Fibroblast of gingiva (primary cell): ENCODE measurements around the gene ZKSCAN4.

Experiments
- DNase-seq: peaks from one replicate; pipeline ENCODE4 v3.0.0-alpha.2; 2011; ENCODE audit warnings: low read depth

Gene ZKSCAN4

GRCh38 chr6:28252009-28252975 lies at the start of gene ZKSCAN4:
ZKSCAN4 (minus strand) TSS chr6:28252269; CDS start chr6:28251980, 289 bp downstream.
- DNase-seq = peak; percentile 91

GRCh38 chr6:28296520-28297060 lies 44.5 kb upstream of the ZKSCAN4 start:
- no peak for DNase-seq

- no peak for DNase-seq
Observed at GRCh38 chr6:28295326-28295725, 43.3 kb upstream of the ZKSCAN4 start.

GRCh38 chr6:28291573-28291972 lies 39.5 kb upstream of the ZKSCAN4 start:
- no peak for DNase-seq

GRCh38 chr6:28282926-28283325 lies 30.9 kb upstream of the ZKSCAN4 start:
- no peak for DNase-seq

GRCh38 chr6:28281288-28282064 lies 29.4 kb upstream of the ZKSCAN4 start, which contains the start of gene PGBD1:
PGBD1 (plus strand) TSS chr6:28281572; CDS start chr6:28283814, 2,242 bp downstream.
- DNase-seq = peak; percentile 81

GRCh38 chr6:28280595-28281287 lies 28.7 kb upstream of the ZKSCAN4 start:
- no peak for DNase-seq

- DNase-seq = peak; percentile 11
Observed at GRCh38 chr6:28277746-28278145, 25.7 kb upstream of the ZKSCAN4 start.

GRCh38 chr6:28274888-28275287 lies 22.8 kb upstream of the ZKSCAN4 start:
- DNase-seq = no peak

GRCh38 chr6:28269492-28269891 lies 17.4 kb upstream of the ZKSCAN4 start:
- peak; percentile 74 for DNase-seq

- DNase-seq = no peak
Observed at GRCh38 chr6:28267695-28268059, 15.6 kb upstream of the ZKSCAN4 start.

GRCh38 chr6:28266962-28267694 lies 15.1 kb upstream of the ZKSCAN4 start, which contains the start of gene ZSCAN26:
ZSCAN26 (plus strand) TSS chr6:28267143; CDS start chr6:28271920, 4,777 bp downstream.
- DNase-seq = peak; percentile 89

GRCh38 chr6:28266563-28266961 lies 14.5 kb upstream of the ZKSCAN4 start:
- DNase-seq = no peak

GRCh38 chr6:28264834-28265401 lies 12.8 kb upstream of the ZKSCAN4 start:
- DNase-seq = no peak

- peak; percentile 44 for DNase-seq
Observed at GRCh38 chr6:28263922-28264321, 11.9 kb upstream of the ZKSCAN4 start.

- peak; percentile 77 for DNase-seq
Observed at GRCh38 chr6:28258877-28259777, 7.1 kb upstream of the ZKSCAN4 start, which contains the start of gene NKAPL. NKAPL (plus strand) TSS chr6:28259297; CDS start chr6:28259372, 75 bp downstream.

- DNase-seq = no peak
Observed at GRCh38 chr6:28257042-28257441, 5.0 kb upstream of the ZKSCAN4 start.

- DNase-seq = no peak
Observed at GRCh38 chr6:28254121-28254519, 2.1 kb upstream of the ZKSCAN4 start.

GRCh38 chr6:28251661-28252008 lies 434 bp downstream of the ZKSCAN4 start:
- DNase-seq = no peak

- DNase-seq = no peak
Observed at GRCh38 chr6:28250747-28251146, 1.3 kb downstream of the ZKSCAN4 start.
